GM19193 (cell line): Measurements from ENCODE around the gene DHX35.

Experiments
- POLR2A ChIP-seq: IDR thresholded peaks from 4 replicates; pipeline ENCODE4 v1.6.1; 2011; ENCODE audit not compliant: insufficient read depth, insufficient read length; ENCODE audit errors: extremely low read depth

DHX35 gene

DNA sequence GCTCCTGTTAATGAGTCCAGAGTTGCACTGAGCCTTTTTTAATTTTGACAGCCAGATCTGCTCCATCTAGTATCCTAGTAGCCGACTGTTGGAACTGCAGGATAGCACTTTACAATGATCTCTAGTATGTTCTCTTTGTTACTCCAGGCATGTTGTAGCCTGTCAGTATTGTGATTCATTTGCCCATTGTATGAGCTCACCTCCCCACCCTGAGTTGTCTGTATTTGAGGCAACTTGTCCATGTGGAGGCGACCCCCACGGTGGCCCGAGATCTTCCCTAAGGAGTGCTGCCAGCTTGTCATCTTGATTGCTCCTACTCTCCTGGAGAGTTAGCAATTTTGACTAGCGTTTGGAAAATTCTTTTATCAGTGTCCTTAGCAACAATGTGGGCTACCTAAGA lies 67.2 kb downstream of the DHX35 start:
- TF ChIP-seq POLR2A, result no peak

DNA sequence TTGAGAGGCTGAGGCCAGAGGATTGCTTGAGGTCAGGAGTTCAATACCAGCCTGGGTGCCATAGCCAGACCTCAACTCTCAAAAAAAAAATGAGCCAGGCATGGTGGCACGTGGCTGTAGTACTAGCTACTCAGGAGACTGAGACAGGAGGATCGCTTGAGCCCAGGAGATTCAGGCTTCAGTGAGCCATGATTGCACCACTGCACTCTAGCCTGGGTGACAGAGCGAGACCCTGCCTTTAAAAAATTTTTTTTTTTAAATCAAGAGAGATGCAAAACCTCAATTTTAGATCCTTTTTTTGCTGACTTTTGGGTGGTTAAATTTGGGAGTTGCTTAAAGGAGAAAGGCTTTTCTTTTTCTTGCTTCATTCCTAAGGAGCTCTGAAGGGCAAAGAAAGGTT lies 70.9 kb downstream of the DHX35 start:
- no peak for TF ChIP-seq POLR2A

DNA sequence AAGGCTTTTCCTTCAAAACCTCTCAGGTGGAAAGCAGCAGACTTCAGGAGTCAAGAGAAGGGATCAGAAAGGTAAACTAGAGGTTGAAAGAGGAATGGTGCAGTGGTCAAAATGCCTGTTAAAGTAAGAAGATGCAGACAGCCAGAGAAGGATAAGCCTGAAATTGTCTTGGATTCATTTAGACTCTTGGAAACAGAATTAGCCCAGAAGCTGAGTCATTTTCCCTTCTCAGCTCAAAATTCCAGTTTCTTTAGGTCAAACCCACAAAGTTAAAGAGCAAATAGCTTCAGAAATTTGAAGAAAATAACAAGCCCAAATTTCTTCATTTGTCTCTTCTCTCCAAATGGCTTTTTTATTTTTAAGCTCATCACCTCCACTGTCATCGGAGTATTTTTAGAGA lies 73.9 kb downstream of the DHX35 start:
- TF ChIP-seq POLR2A, result no peak

DNA sequence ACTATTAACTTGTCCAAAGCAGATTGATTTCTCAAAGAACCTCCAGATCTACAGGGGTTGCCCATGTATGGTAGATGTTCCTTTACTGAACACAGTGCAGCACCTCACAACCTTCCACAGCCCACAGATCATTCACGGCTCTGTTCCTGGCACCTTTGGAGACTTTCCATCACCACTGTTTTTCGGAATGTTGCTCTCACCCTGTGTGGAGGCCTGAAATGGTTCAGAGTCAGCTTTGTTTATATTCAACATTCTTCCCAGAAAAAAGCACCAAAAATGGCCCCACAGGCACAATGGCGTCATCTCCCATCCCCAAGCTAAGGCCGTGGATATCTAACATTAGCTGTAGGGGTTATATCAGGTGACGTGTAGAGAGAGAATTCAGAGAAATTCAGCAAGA lies 74.7 kb downstream of the DHX35 start:
- no peak for TF ChIP-seq POLR2A

DNA sequence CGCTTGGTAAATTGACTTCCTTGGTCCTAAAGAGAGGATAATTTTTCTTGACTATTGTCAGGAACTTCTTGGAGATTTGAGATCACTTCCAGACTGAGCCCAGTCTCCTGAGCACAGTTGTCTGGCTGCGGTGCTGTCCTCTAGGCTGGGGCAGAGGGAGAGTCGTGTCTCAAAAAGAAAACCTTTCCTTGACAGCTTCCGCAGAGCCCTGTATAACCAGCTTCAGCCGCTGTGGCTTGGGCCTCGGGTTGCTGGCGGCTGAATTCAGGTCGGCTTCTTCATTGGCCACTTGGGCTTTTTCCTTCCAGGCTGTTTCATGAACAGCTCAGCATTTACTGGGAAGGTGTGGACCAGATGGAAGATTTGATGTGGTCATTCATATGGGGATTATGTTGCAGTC lies 75.9 kb downstream of the DHX35 start:
- TF ChIP-seq POLR2A, result no peak

DNA sequence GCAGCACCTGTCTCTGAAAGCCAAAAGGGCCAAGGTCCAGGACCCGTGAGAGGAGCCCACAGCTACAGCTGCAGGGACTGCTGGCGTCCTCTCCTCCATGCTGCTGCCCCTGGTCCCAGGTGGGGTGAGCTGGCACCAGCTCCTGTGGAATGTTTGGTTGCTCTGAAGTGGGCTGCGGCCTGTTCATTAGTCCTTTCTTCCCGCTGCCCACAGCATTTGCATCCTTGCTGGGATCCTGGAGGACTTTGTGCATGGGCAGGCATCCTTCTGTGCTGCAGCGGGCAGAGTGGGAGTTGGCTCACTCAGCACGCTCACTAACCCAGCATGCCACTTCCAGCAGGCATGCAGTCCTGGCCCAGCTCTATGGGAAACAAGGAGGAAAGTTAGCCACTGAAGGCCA lies 76.4 kb downstream of the DHX35 start:
- TF ChIP-seq POLR2A, result no peak

DNA sequence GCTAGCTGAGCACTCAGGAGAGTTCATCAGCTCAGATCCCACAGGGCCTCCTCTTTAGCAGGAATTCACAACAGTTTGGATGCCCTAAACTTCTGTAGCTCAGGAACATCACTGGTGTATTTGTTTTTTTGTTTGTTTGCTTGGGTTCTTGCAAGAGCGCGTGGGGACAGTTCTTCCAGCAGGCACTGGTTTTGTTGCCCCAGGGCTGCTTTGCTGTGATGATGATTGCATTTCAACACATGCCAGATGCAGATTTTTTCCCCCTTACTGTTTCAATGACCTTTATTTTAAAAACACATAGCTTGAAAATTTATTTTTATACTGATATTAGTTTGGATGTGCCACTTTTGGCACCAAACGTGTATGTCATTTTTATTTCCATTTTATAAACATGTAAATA lies 77.1 kb downstream of the DHX35 start:
- TF ChIP-seq POLR2A, result no peak

DNA sequence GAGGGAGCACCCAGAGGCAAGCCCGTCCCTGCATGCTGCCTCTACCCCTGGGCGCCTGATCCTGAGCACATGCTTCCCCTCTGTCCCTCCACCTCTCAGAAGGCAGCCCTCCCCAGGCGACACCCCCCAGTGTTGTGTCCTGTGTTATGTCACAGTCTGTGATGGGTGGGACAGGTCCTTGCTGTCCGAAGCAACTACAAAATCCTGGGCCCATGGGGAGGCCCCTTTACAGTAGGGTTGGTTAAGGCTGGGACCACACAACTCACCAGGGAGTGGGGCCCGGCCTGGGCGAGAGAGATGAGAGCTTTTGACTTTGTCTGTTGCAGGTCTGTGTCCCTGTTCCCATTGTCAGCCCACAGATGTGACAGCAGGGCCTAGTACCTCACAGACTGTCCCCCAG lies 78.0 kb downstream of the DHX35 start:
- TF ChIP-seq POLR2A, result no peak

DNA sequence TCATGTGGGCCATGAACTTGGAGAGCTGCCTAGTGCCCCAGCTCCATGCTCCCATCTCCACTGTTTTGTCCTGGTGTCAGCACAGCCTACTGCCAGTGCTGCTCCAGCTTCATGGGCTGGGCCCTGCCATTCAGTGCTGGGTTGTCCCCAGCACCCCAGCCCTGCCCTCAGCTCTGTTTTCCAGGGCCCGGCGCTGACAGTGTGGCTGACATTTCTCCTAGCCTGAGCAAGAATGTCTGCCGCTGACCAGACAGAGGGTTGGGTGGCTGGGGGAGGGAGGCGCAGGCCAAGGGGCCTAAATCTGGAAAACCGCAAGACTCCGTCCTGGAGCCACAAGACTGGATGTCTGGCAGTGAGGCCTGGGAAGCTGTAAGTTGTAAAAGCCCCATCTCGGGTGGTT lies 78.9 kb downstream of the DHX35 start:
- TF ChIP-seq POLR2A, result no peak

DNA sequence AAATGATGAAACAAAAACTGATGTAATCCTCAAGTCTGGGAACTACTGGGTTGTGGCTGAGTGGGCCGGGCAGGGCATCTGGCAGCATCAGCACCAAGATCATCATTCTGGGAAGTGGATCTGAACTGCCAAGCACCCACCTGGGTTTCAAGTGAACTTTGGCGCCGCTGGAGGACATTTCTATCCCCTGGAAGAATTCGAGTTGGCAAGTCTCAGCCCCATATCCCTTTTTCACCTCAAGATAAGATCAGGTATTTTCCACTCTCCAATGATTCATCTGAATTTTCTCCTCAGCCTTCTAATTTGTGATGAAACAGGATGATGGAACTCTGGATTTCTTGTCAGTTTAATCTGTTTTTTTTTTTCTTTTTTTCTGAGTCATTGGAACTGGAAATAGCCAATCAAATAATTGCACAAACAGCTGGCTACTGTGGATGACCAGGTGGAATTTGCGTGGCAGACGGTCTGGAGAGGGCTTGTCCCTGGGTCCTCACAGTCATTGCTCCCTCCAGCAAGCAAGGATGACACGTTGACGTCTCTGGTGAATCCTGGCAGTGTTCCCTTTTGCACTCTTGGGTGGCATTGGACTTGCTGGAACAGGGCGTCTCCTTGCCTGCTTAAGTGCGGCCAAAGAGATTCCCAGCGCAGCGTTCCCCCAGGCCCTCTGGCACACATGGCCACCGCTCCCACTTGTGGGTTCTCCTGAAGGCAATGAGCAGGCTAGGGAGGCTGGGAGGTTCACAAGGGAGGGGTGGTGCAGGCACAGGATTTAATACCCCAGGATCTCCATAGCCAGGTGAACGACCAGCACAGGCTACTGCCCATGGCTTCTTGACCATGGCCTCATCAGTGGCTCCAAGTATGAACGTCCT lies 80.4 kb downstream of the DHX35 start:
- TF ChIP-seq POLR2A, result no peak

DNA sequence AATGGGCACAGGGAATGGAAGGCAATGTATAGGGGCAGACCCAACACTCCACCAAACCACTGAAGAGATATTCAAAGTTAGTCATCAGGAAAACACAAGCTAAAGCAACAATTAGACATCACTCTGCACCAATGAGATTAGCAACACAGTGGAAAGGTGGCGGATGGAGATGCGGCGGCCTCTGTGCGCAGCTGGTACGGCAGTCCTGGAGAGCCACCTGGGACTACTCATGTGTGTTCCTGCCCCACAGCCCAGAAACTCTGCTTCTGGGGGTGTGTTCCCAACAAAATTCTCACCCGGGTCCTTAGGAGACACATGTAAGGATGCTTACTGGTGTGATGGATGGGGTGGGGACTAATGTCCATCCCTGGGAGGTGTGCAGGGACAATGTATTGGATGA lies 82.4 kb downstream of the DHX35 start:
- no peak for TF ChIP-seq POLR2A

DNA sequence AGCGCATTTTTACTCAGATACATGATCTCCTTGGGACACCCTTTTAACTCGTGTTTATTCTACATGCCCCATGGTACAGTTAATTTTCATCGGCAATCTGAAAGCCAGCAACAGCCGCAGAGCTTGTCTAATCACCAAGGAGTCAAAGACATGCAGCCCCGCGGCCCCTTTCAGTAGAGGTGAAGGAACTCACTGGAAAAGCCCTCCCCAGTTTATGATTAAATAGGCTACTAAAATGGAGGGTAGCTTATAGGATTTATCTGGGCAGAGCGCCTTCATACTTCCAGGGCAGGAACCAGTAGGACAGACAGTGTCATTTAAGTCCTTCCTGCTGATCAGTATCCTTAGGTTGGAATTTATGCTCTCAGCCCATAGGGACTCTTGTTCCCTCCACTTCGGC lies 83.5 kb downstream of the DHX35 start:
- no peak for TF ChIP-seq POLR2A

DNA sequence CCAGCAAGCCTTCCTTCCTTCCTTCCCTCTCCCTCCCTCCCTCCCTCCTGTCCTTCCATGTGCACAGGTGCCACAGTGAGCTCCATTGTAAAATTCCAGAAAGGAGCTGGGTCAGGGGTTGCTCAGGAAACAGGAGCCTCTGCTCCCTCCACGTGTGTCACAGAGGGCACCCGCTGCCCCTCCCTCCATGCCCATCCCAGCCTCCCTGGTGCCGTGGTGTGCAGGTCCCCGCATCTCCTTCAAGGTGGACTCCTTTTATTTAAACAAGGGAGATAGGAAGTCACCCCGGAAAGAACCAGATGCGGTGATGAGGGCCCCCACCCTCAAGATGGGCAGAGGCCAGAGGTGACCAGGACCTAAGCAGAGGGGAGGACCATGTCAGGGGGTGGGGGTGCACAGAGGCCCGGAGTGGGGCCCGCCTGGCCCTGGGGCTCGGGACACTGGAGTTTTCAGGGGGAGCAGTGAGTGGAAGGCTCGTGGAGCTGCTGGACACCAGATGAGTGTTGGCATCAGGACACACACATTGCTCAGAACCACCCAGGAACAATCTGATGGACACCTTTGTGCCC lies 85.4 kb downstream of the DHX35 start:
- no peak for TF ChIP-seq POLR2A

DNA sequence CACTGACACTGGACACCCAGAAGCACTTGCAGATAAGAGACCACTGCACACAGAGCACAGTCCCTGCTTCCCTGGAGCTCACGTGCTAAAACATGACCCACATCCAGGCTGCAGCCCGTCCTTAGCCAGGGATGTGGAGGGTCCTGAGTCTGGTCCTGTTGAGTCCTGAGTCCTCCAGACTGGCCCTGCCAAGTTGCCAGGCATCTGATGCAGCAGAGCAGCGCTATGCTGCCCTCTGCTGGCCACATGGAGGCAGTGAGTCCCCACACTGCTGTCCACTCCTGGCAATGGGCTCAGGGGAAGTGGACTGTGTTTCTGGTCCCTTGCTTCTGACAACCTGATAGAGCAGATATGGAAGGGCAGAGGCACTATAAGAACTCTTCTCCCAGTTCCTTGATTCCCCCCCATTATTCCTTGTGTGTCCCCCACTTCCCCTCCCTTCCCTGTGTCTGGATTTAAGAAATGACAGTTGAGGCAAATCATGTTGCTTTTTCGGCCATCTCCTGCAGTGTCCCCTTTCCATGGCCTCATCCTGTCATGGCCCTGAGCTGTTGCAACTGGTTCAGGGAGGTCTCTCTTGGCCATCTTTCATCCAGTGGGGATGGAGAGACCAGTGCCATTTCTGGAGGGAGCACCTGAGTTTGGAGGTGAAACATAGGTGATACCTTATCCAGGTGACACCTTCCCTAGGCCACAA lies 86.0 kb downstream of the DHX35 start:
- TF ChIP-seq POLR2A, result no peak

DNA sequence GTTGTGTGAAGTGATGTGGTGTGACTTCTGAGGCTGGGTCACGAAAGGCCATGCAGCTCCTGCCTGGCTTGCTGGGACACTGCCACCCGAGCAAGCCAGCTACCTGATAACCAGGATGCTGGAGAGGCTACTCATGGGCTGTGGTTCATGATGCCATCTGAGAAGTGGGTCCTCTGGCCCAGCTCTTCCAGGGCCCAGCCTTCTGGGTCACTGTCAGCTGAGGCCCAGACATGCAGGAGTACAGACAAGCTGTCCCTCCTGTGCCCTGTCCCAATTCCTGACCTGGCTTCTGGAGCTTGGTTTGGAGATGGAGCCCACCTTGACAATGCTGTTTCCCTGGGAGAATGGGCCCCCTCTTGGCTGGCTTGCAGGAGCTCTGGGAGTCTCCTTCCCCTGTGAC lies 87.0 kb downstream of the DHX35 start:
- no peak for TF ChIP-seq POLR2A
